Effector memory CD4-positive, alpha-beta T cell (primary cell): ENCODE results near the gene LRRC56.

ENCODE experiments used
- DNase-seq, 3 donors: peaks; one replicate each; pipeline ENCODE4 v3.0.0-alpha.2; 2020
- H3K27ac ChIP-seq: 2 replicates; pipeline ENCODE4 v1.7.0; 2013; ENCODE audit warnings: mild to moderate bottlenecking, low read length, moderate library complexity; ENCODE audit not compliant: insufficient read depth, poor library complexity, severe bottlenecking
- H3K27me3 ChIP-seq: replicated peaks from 2 replicates; pipeline ENCODE4 v1.7.0; 2013; ENCODE audit warnings: mild to moderate bottlenecking, low read length; ENCODE audit not compliant: insufficient read depth, control insufficient read depth, poor library complexity, severe bottlenecking
- H3K36me3 ChIP-seq: 2 replicates; pipeline ENCODE4 v1.7.0; 2013; ENCODE audit warnings: mild to moderate bottlenecking, low read length, moderate library complexity; ENCODE audit not compliant: control insufficient read depth, insufficient read depth
- H3K4me1 ChIP-seq: 2 replicates; pipeline ENCODE4 v1.7.0; 2013; ENCODE audit warnings: low read length, mild to moderate bottlenecking; ENCODE audit not compliant: control insufficient read depth, insufficient read depth, poor library complexity, severe bottlenecking
- H3K4me3 ChIP-seq: 2 replicates; pipeline ENCODE4 v1.7.0; 2013; ENCODE audit warnings: low read length, low read depth, mild to moderate bottlenecking; ENCODE audit not compliant: insufficient read depth, poor library complexity, severe bottlenecking
- H3K9me3 ChIP-seq: 2 replicates; pipeline ENCODE4 v1.7.0; 2013; ENCODE audit warnings: mild to moderate bottlenecking, low read length, moderate library complexity; ENCODE audit not compliant: control insufficient read depth

The LRRC56 gene

DNA sequence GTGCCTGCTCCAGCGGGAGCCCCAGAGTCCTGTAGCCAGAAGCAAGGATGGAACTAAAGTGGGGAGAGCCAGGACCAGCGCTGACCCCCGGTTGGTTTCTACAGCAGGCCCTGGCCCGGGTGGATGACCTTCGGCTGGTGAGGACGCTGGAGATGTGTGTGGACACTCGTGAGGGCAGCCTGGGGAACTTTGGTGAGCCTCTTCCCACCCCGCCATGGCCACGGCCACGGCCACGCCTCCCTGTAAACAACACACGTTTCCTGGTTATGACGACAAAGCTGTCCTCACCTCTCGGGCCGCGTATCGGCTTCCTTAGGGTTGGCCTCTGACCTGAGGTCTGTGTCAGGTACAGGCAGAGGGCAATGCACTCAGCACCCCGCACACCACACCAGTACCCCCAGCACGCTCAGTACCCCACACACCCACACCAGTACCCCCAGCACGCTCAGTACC lies 4.1 kb downstream of the LRRC56 start:
- no peaks in the 10 kb centered on the region for H3K36me3 ChIP-seq
- H3K9me3 ChIP-seq = no peaks in the 10 kb centered on the region
- no peak for DNase-seq
- H3K4me3 ChIP-seq = no peak overlapping the region
- H3K27ac ChIP-seq = no peak overlapping the region
- H3K4me1 ChIP-seq = peaks cover 16% of the 10 kb centered on the region
- no peaks in the 10 kb centered on the region for H3K27me3 ChIP-seq

DNA sequence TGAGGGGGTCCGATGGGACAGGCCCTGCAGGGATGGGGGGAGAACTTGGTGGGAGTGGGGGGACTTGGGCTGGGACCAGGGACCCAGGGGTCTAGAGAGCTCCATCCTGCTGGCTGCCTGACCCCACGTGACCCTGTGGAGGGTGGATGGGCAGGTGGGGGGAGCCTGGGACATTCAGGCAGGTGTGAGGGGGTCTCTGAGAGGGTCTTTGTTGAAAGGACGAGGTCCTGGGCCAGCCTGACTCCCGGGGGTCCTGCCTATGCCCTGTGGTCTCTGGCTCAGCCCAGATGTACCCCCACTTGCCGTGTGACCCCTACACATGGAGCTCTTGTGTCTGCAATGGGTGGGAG lies 7.5 kb downstream of the LRRC56 start:
- H3K4me3 ChIP-seq = no peak overlapping the region
- no peaks in the 10 kb centered on the region for H3K27me3 ChIP-seq
- no peaks in the 10 kb centered on the region for H3K4me1 ChIP-seq
- no peaks in the 10 kb centered on the region for H3K36me3 ChIP-seq
- H3K9me3 ChIP-seq = no peaks in the 10 kb centered on the region
- DNase-seq = no peak
- H3K27ac ChIP-seq = no peak overlapping the region

DNA sequence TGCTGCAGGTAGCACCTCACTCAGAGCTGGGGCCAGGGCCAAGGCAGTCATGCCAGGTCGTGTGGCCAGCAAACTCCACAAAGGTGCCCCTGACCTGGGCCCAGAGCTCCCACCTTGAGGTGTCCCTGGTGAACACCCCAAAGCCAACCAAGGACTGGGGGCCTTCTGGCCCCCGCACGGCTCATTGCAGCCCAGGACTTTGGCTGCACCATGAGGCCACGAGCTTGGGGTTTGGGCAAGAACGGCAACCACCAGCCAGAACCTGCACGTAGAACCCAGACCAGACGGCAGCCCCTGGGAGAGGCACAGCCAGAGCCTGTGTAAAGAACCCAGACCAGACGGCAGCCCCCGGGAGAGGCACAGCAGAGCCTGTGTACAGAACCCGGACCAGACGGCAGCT lies 7.8 kb downstream of the LRRC56 start:
- no peaks in the 10 kb centered on the region for H3K4me1 ChIP-seq
- H3K27me3 ChIP-seq = no peaks in the 10 kb centered on the region
- H3K4me3 ChIP-seq = no peak overlapping the region
- no peak for DNase-seq
- H3K9me3 ChIP-seq = no peaks in the 10 kb centered on the region
- no peak overlapping the region for H3K27ac ChIP-seq
- H3K36me3 ChIP-seq = no peaks in the 10 kb centered on the region

DNA sequence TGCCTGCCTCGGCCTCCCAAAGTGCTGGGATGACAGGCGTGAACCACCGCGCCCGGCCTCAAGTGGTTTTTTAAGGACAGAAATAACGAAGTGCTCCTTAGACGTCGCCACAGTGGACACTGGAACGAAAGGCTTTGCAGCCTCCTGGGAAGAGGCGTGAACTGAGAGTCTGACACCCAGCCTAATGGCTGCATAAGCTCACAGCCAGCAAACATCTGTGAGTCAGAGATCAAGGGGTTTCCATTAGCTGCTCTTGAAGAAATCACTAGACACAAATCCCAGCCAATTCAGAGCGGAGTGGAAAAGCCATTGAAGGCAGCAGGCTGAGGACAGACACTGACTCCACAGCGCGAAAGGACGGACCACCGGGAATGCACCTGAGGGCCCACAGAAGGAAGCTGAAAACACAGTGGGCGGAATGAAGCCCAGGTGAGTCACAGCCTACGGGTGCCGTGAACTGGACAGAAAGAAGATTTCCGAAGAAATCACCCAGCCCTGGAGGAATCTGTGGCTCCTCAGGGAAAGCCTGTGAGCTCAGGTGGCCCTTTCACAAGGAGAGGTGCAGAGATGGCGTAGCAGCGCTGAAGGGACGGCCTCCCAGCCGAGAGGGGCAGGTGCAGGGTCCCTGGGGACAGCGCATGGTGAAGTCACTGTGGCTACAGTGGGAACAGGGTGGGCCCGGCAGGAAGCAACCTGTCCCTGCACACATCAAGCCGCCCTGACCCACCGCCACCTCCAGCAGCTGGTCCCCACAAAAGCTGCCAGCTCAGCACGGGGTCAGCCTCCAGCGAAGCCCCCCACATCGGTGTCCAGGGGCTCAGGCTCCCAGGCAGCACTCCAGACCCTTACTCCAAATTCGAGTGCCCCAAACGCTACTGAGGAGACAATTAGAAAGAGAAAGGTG lies 11.6 kb downstream of the LRRC56 start:
- no peaks in the 10 kb centered on the region for H3K36me3 ChIP-seq
- H3K4me1 ChIP-seq = no peaks in the 10 kb centered on the region
- H3K4me3 ChIP-seq = no peak overlapping the region
- H3K27me3 ChIP-seq = no peaks in the 10 kb centered on the region
- no peaks in the 10 kb centered on the region for H3K9me3 ChIP-seq
- no peak for DNase-seq
- no peak overlapping the region for H3K27ac ChIP-seq

DNA sequence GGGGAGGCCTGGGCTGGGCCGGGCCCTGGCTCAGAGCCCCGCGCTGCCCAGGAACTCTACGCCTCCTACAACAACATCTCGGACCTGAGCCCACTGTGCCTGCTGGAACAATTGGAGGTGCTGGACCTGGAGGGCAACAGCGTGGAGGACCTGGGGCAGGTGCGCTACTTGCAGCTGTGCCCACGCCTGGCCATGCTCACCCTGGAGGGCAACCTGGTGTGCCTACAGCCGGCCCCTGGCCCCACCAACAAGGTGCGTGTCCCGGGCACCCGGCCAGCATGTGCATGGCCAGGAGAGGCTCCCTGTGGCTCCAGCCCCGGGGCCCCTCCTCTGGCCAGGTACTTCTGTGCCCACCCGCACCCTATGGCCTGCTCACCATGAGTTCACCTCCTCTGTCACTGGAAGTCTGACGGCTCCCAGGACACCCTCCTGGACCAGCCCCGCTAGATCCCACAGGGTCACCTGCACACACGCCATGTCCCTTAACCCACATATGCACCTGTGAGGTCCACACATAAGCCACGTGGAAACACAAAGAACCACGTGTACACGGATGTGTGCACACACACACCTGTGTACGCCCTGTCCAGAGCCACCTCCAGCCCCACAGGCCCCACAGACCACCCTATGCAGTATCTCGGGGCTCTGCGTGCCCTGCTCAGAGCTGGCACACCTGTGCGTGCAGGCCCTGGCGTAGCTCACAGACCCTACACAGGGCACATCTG lies 12.9 kb downstream of the LRRC56 start:
- H3K27ac ChIP-seq = no peak overlapping the region
- peaks cover 8% of the 10 kb centered on the region for H3K4me1 ChIP-seq
- no peak for DNase-seq
- H3K27me3 ChIP-seq = no peaks in the 10 kb centered on the region
- H3K36me3 ChIP-seq = no peaks in the 10 kb centered on the region
- no peak overlapping the region for H3K4me3 ChIP-seq
- no peaks in the 10 kb centered on the region for H3K9me3 ChIP-seq

DNA sequence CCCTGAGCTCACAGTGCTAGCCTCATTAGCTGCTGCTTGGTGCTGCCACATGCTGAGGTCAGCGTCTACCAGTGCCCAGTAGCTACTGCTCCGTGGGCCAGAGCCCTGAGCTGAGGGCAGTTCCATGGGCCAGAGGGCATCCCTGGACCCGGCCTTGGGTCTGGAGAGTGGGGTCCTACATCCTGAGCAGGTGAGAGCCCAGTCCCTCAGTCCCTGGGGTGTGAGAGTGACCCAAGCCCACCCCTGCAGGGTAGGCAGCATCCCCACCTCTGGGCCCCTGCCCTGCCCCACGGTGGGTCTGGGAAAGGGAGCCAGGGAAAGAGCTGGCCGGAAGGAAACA lies 13.4 kb downstream of the LRRC56 start:
- Histone ChIP-seq H3K36me3 (no peaks in the 10 kb centered on the region), H3K27ac (no peak overlapping the region), H3K27me3 (no peaks in the 10 kb centered on the region), H3K4me1 (peaks cover 13% of the 10 kb centered on the region), H3K4me3 (no peak overlapping the region), H3K9me3 (no peaks in the 10 kb centered on the region)
- no peak for DNase-seq

DNA sequence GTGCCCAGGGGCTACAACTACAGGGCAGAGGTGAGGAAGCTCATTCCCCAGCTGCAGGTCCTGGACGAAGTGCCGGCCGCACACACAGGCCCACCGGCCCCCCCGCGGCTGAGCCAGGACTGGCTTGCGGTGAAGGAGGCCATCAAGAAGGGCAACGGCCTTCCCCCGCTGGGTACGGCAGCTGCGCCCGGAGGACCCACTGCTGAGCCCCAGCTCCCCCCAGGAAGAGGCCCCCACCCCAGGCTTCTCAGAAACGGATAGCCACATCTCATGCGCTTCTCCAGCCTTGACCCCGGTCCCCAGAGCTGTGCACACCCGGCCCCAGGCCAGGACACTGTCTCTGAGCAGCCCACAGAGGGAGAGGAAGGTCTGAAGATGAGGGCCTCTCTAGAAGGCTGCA lies 13.8 kb downstream of the LRRC56 start:
- Histone ChIP-seq H3K4me1 (peaks cover 14% of the 10 kb centered on the region), H3K9me3 (no peaks in the 10 kb centered on the region), H3K27me3 (no peaks in the 10 kb centered on the region), H3K4me3 (no peak overlapping the region), H3K36me3 (no peaks in the 10 kb centered on the region), H3K27ac (no peak overlapping the region)
- no peak for DNase-seq

DNA sequence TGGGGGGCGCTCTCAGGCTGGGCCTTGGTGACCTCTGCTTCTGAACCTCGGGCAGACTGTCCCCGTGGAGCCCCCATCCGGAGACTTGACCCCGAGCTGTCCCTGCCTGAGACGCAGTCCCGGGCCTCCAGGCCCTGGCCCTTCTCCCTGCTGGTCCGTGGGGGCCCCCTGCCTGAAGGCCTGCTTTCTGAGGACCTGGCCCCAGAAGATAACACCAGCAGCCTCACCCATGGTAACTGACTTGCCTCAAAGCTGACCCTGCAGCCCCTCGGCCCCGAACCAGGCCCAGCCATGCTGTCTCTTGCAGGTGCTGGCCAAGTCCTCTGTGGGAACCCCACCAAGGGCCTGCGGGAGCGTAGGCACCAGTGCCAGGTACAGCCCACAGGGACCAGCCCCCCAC lies 14.3 kb downstream of the LRRC56 start:
- Histone ChIP-seq H3K36me3 (no peaks in the 10 kb centered on the region), H3K4me1 (peaks cover 14% of the 10 kb centered on the region), H3K4me3 (no peak overlapping the region), H3K27ac (no peak overlapping the region), H3K9me3 (no peaks in the 10 kb centered on the region), H3K27me3 (no peaks in the 10 kb centered on the region)
- DNase-seq = no peak

DNA sequence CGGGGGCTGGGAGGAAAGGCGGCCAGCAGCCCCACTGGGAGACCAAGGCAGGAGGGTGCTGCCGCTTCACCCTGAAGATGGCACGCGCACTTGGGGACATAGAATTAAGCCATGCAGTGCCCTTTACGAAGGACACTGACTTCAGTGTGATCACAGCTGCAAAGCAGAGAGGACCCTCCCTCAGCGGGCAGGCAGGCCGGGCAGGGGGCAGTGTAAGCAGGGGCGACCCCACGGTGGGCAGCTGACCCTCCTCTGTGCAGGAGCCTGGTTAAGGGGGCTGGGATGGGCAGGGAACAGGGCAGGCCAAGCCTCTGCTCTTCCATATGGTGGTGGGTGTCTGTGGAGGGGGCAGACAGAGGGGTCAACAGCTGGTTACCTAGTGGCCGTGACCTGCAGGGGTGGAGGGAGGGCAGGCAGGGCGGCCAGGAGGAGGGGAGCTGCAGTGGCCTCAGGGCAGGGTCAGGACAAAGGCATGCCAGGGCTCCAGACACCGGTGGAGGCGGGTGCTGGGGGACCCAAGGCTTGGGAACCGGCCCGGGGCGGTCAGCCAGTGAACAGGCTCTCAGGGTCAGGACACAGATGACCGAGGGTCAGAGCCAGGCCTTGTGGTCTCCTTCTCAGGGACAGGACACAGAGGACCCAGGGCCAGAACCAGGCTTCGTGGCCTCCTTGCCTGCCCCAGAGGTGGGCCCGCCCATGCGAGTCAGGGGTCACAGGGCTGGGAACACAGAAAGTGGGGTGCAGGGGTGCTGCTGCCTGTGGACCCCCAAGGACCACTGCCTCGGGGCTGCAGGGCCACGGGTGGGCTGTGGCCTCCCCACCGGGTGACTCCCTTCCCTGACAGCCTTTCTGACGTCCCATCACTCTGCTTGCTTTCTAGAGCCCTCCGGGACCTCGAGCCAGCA lies 16.0 kb downstream of the LRRC56 start:
- no peaks in the 10 kb centered on the region for H3K36me3 ChIP-seq
- H3K4me1 ChIP-seq = peaks cover 14% of the 10 kb centered on the region
- no peak for DNase-seq

More for the DNA sequence above, 16.0 kb downstream of the LRRC56 start:
- no peaks in the 10 kb centered on the region for H3K27me3 ChIP-seq
- H3K27ac ChIP-seq = no peak overlapping the region
- no peaks in the 10 kb centered on the region for H3K9me3 ChIP-seq
- no peak overlapping the region for H3K4me3 ChIP-seq
